Measurements from ENCODE around the gene TSPOAP1. TPM values are rescaled to one million over a fixed set of nuclear protein-coding genes. Genes with fewer than 3 reads are reported as not detected.

The TSPOAP1 gene
- polyA plus RNA-seq, 1 of the 3 experiments (the other 2 are of a cell fraction) = 0.79 TPM

GRCh38 chr17:58365980-58366595 lies 37.5 kb upstream of the TSPOAP1 start:
- no peaks in the 10 kb centered on the region for H3K9me2 ChIP-seq
- POLR2A ChIA-PET = interaction anchor here (1.7 kb wide), 1 partner anchor 14 kb away, joined by 7 read pairs; the partner anchor contains the start of gene SUPT4H1
- 42% methylated on average over 5 of the region's 5 CpGs for WGBS (ENCODE audit: low lambda C conversion rate)
- H3K79me2 ChIP-seq (ENCODE audit: insufficient read depth) = no peaks in the 10 kb centered on the region
- H3K27me3 ChIP-seq (ENCODE audit: insufficient read depth) = peaks cover 31% of the 10 kb centered on the region; the same call in 1 of the 2 replicates
- no peak for DNase-seq
- H3F3A ChIP-seq (replicated peaks; ENCODE audit: insufficient read depth) = no peaks in the 10 kb centered on the region
- TF ChIP-seq MAX (IDR thresholded peaks at IDR 0.05; ENCODE audit: low read depth) (no peak), SMC3 (IDR thresholded peaks at IDR 0.05; ENCODE audit: low read depth, low read length) (no peak), EZH2phosphoT487 (IDR thresholded peaks at IDR 0.05; ENCODE audit: borderline replicate concordance, low read depth) (no peak)
- H4K20me1 ChIP-seq (ENCODE audit: insufficient read depth) = no peaks in the 10 kb centered on the region
- H3K36me3 ChIP-seq (replicated peaks in 1 of 2; ENCODE audit: control insufficient read depth in 1 of 2, insufficient read depth in 2 of 2, low read length in 1 of 2) = no peaks in the 10 kb centered on the region
- no peak overlapping the region for H2AFZ ChIP-seq (ENCODE audit: low read depth)
- no peak overlapping the region for H3K4me2 ChIP-seq
- H3K9me3 ChIP-seq = no peaks in the 10 kb centered on the region
- H3K4me3 ChIP-seq (ENCODE audit: low read depth in 2 of 2, low read length in 1 of 2) = no peak overlapping the region
- no peaks in the 10 kb centered on the region; a peak in 1 of 4 replicates for H3K4me1 ChIP-seq (ENCODE audit: control insufficient read depth in 1 of 2, insufficient read depth in 2 of 2, low read depth in 1 of 2, low read length in 1 of 2)
- no peak overlapping the region for H3K9ac ChIP-seq
- CTCF ChIA-PET = no interaction called here
- no peak overlapping the region for H3K27ac ChIP-seq (ENCODE audit: low read depth in 2 of 2, low read length in 1 of 2)

- H3K4me3 ChIP-seq (ENCODE audit: low read depth in 2 of 2, low read length in 1 of 2) = no peak overlapping the region
- ChIA-PET CTCF (interaction anchor here (1.2 to 1.8 kb wide), 2 partner anchors 26 to 61 kb away, joined by 3 to 5 read pairs; no protein-coding TSS in a partner anchor), POLR2A (interaction anchor here (1.7 kb wide), 1 partner anchor 13 kb away, joined by 7 read pairs; the partner anchor contains the start of gene SUPT4H1)
- no peaks in the 10 kb centered on the region for H3K9me2 ChIP-seq
- H4K20me1 ChIP-seq (ENCODE audit: insufficient read depth) = no peaks in the 10 kb centered on the region
- no peak for DNase-seq
- no peaks in the 10 kb centered on the region for H3K9me3 ChIP-seq
- H3K27ac ChIP-seq (ENCODE audit: low read depth in 2 of 2, low read length in 1 of 2) = no peak overlapping the region
- H2AFZ ChIP-seq (ENCODE audit: low read depth) = no peak overlapping the region
- H3K9ac ChIP-seq = no peak overlapping the region
- peaks cover 32% of the 10 kb centered on the region; the same call in 1 of the 2 replicates for H3K27me3 ChIP-seq (ENCODE audit: insufficient read depth)
- H3K36me3 ChIP-seq (replicated peaks in 1 of 2; ENCODE audit: control insufficient read depth in 1 of 2, insufficient read depth in 2 of 2, low read length in 1 of 2) = no peaks in the 10 kb centered on the region
- peaks cover 0 to 2% of the 10 kb centered on the region in 2 experiments; a peak in 1 of 4 replicates for H3K4me1 ChIP-seq (ENCODE audit: control insufficient read depth in 1 of 2, insufficient read depth in 2 of 2, low read depth in 1 of 2, low read length in 1 of 2)
- no peak overlapping the region for H3K4me2 ChIP-seq
- H3F3A ChIP-seq (replicated peaks; ENCODE audit: insufficient read depth) = no peaks in the 10 kb centered on the region
- H3K79me2 ChIP-seq (ENCODE audit: insufficient read depth) = no peaks in the 10 kb centered on the region
- TF ChIP-seq POLR2AphosphoS5 (IDR thresholded peaks at IDR 0.05; ENCODE audit: low read depth, low read length) (no peak), JUND (IDR thresholded peaks at IDR 0.05) (no peak), FOXJ3 (CRISPR knock-in tag; IDR thresholded peaks at IDR 0.05) (no peak), SMC3 (IDR thresholded peaks at IDR 0.05; ENCODE audit: low read depth, low read length) (no peak), FOXM1 (IDR thresholded peaks at IDR 0.05; ENCODE audit: low read depth) (no peak), RCOR1 (IDR thresholded peaks at IDR 0.05; ENCODE audit: low read length) (no peak), RXRA (IDR thresholded peaks at IDR 0.05; ENCODE audit: borderline replicate concordance, low read depth) (no peak), FOSL2 (IDR thresholded peaks at IDR 0.05; ENCODE audit: borderline replicate concordance, low read depth) (no peak), SIN3A (IDR thresholded peaks at IDR 0.05; ENCODE audit: borderline replicate concordance, low read depth, low read length) (no peak), REST (IDR thresholded peaks at IDR 0.05; ENCODE audit: low read depth, low read length) (no peak), NFIC (IDR thresholded peaks at IDR 0.05; ENCODE audit: borderline replicate concordance) (no peak), CHD2 (IDR thresholded peaks at IDR 0.05; ENCODE audit: low read length, partially characterized antibody) (no peak), CTCF (IDR thresholded peaks at IDR 0.05) (no peak), PBX3 (IDR thresholded peaks at IDR 0.05) (no peak), TEAD4 (IDR thresholded peaks at IDR 0.05; ENCODE audit: borderline replicate concordance, insufficient read depth) (no peak), NRF1 (IDR thresholded peaks at IDR 0.05; ENCODE audit: low read depth, low read length) (no peak), RFX5 (IDR thresholded peaks at IDR 0.05; ENCODE audit: low read length) (no peak), EP300 (IDR thresholded peaks at IDR 0.05; ENCODE audit: borderline replicate concordance in 1 of 2, low read depth in 1 of 2, low read length in 1 of 2) (no peak)
Observed at GRCh38 chr17:58365185-58365979, 36.8 kb upstream of the TSPOAP1 start.

Data from SK-N-SH (cell line).